ENCODE measurements around the gene PTPRJ. TPM values are rescaled to one million over a fixed set of nuclear protein-coding genes. Genes with fewer than 3 reads are reported as not detected.
A peak's percentile ranks its signal among the peaks of the same experiment; 100 is the strongest.
"Not testable (repeated sequence)": the region's sequence is repeated elsewhere in the genome, so short reads cannot be mapped to it uniquely, and the experiment has no call there.

Gene PTPRJ
- total RNA-seq, 1 donor from 2014 or later, result 7.1 TPM

DNA sequence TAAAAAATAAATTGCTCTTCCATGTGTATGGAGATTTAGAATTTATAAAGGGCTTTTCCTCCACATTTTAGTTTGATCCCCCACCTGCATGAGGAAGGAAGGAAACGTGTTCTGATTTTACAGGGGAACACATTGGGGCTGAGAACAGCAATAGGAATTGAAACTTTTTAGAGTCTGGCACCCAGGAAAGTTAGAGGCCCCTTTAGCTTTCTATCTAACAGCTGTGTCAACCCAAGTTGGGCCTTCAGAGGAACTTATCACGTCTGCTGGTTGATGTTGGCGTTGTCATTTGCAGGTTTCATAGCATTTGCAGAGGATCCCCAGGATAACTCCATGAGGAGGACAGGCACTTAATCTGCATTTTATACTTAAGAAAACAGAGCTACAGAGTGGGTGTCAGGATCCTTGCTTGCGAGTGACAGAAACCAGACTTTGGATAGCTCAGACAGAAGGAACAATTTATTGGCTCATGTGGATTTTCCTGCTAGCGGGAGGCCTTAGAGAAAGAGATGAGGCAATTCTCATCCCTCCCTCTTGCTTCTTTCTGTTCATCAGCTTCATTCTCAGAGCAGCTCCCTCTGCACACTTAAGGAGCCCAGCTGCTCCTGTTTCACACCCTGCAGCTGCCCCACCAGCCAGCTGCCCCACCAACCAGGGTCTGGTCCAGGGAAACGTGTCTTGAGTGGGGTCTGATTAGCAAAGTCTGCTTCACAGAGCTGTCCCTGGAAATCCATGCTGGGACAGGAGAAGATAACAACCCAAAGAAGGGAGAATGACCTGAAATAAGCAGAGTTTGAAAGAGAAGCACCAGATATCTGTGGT, 143.8 kb downstream of the PTPRJ start:
- ATAC-seq, result no peak
- intact Hi-C loops (cut with micrococcal nuclease), result no loop called here
- DNase-seq, result no peak

DNA sequence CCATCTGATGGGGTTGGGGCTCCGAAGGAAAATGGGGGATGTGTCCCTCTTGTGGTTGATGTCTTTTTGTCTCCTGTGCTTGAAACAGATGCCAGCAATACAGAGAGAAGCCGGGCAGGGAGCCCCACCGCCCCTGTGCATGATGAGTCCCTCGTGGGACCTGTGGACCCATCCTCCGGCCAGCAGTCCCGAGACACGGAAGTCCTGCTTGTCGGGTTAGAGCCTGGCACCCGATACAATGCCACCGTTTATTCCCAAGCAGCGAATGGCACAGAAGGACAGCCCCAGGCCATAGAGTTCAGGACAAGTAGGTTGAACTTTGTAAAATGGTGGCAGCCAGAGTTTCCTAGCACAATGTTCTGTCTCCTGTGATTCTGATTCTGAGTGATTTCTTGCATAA, 144.5 kb downstream of the PTPRJ start:
- intact Hi-C loops (cut with micrococcal nuclease), result no loop called here
- ATAC-seq, result no peak
- DNase-seq, result no peak

GRCh38 chr11:48125866-48126265, 145.5 kb downstream of the PTPRJ start:
- ATAC-seq (no peak), DNase-seq (no peak)
- intact Hi-C loops (cut with micrococcal nuclease), result no loop called here

- DNase-seq (no peak), ATAC-seq (no peak)
- intact Hi-C loops (cut with micrococcal nuclease), result no loop called here
These were observed 147.3 kb downstream of the PTPRJ start for GRCh38 chr11:48127521-48128183.

- DNase-seq (no peak), ATAC-seq (no peak)
- intact Hi-C loops (cut with micrococcal nuclease), result no loop called here
These were observed 149.5 kb downstream of the PTPRJ start for GRCh38 chr11:48129697-48130395.

DNA sequence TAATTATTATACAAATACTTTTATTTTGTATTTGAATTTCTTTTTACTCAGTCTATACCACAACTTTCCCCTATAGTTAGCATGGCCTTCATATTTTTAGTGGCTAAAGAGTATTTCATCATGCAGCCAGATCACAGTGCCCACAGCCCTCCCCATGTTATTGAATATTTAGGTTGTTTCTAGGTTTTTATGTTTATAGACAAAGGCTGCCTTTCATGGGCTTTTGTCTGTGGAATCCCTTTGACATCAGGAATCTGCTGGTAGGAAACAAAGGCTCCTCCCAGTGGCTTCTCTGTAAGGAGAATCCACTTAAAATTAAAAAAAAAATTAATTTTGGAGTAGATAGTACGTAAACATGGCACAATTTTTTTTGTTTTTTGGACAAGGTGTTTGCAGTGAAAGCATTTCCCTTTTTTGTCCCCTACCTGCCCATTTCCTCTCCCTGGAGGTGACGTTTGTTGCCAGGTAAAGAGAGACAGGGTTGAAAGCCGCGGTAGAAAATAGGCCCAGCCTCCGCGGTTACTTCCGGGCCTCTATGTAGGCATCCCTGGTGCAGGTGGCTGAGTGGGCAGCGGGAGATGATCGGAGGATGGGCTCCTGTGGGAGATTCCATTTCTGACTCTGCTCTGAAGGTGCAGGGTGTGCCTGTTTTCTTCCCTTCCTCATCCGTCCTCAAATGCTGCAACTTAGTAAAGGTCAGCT, 154.0 kb downstream of the PTPRJ start:
- no peak for ATAC-seq
- no peak for DNase-seq
- intact Hi-C loops (cut with micrococcal nuclease), result no loop called here

DNA sequence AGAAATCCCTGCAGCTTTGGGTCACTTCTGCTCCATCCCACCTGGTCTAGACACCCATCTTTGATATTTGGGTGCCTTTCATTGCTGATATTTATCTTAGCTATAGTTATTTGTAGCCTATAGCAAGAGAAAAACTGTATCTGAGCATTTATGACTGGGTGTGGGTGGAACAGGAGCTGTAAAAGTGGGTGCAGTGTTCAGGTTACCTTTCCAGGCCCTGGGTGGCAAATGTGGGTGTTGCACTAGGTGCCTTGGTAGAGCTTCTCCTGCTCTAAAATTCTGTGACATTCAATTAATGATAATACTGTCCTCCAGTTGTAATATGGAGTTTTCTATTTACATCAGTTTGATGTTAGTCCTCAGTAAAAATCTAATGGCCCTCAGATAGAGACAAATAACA, 157.9 kb downstream of the PTPRJ start:
- intact Hi-C loops (cut with micrococcal nuclease), result no loop called here
- ATAC-seq (no peak), DNase-seq (no peak)

DNA sequence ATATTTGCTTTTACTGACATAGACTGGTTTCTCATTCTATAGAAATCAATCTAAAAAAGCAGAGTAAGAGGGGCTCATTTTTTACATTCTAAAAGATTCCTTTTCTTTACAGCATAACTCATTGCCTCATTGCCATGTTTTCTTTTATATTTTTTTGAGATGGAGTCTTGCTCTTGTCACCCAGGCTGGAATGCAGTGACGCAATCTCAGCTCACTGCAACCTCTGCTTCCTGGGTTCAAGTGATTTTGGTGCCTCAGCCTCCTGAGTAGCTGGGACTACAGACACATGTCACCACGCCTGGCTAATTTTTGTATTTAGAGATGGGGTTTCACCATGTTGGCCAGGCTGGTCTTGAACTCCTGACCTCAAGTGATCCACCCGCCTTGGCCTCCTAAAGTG, 159.5 kb downstream of the PTPRJ start:
- intact Hi-C loops (cut with micrococcal nuclease); ATAC-seq; DNase-seq: not testable (repeated sequence)

GRCh38 chr11:48141475-48142122, 161.2 kb downstream of the PTPRJ start:
- intact Hi-C loops (cut with micrococcal nuclease), result no loop called here
- ATAC-seq (peak; percentile 33), DNase-seq (peak; percentile 39)

GRCh38 chr11:48142889-48143288, 162.5 kb downstream of the PTPRJ start:
- intact Hi-C loops (cut with micrococcal nuclease), result no loop called here
- ATAC-seq, result no peak

GRCh38 chr11:48148749-48149148, 168.4 kb downstream of the PTPRJ start:
- no peak for DNase-seq
- no peak for ATAC-seq
- intact Hi-C loops (cut with micrococcal nuclease), result no loop called here

More at GRCh38 chr11:48142889-48143288, 162.5 kb downstream of the PTPRJ start:
- DNase-seq, result no peak

- DNase-seq, result no peak
- no peak for ATAC-seq
- intact Hi-C loops (cut with micrococcal nuclease), result no loop called here
These were observed 169.9 kb downstream of the PTPRJ start for GRCh38 chr11:48150213-48150612.

DNA sequence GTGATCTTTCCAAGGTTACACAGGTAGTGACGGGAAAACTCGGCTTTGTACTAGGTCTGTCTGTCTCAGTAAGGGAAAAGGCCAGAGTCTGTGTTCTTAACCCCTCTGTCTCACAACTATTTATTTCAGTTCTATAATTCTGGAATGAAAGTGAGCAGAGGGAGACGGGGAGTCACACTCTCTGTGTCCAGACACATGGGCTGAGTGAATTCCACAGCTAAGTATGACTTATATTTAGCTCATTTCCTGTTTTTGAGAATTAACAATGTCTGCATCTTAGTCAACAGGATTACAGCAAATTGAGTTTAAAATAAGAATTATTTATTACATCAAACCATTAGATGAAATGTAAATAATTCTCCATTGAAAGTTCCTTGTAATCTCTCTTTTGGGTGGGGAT, 173.8 kb downstream of the PTPRJ start:
- DNase-seq, result no peak
- no peak for ATAC-seq
- intact Hi-C loops (cut with micrococcal nuclease), result no loop called here

DNA sequence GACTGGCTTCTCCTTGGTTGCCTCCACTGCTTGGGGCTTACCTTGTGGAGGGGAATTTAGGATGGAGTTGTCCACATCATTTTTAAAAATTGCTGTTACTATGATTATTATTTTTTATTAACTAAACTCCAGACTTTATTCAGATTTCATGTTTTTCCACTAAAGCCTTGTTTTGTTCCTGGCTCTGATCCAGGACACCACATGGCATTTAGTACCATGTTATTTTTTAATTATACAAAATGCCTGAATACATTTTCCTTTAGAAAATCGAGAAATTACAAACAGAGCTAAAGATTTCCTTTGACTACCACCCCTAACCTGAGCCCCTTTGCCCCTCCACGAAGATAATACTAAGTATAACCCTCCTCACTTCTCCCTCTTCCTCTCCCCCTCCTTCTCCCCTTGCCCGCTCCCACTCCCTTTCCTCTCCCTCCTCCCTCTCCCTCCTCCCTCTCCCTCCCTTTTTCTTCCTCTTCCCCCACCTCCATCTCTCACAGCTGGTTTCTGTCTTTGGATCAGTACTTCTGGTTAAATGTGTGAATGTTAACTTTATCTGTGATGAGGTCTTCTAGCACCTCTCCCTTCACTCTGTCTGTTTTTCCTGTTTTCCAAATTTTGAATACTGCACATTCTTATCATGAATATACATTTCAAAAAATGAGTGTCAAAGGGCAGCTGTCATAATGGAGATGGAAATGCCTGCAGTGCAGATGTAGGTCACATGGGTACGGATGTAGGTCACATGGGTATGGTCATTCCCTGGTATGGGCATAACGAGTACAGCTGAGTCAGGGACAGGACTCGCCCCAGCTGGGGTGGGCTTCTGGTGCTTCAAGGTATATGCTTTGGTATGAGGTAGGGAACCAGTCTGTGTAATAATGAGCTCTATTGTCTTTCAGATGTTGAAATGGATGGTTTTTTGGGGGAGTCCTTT, 181.9 kb downstream of the PTPRJ start:
- DNase-seq, result no peak
- intact Hi-C loops (cut with micrococcal nuclease), result no loop called here
- ATAC-seq, result no peak

DNA sequence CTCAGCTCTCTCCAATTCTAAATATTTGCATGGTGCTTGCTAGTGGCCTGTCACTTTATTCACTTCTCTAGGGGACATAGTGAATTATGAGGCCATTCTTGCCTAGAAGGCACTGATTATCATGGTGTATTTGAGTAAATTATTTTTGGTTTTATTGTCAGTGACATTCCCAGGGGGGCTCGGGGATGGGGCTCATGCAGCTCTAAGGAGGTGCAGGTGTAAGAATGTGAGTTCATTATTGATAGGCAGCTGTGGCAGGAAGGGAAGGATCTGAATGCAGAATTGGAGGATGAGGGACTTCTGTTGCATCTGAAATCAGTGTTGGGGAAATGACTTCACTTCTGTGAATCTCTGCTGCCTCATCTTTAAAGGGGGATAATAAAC, 182.5 kb downstream of the PTPRJ start:
- no peak for DNase-seq
- intact Hi-C loops (cut with micrococcal nuclease), result no loop called here
- ATAC-seq, result no peak

- intact Hi-C loops (cut with micrococcal nuclease), result no loop called here
- DNase-seq, result no peak
- no peak for ATAC-seq
These were observed 183.2 kb downstream of the PTPRJ start for GRCh38 chr11:48163360-48164100.

DNA sequence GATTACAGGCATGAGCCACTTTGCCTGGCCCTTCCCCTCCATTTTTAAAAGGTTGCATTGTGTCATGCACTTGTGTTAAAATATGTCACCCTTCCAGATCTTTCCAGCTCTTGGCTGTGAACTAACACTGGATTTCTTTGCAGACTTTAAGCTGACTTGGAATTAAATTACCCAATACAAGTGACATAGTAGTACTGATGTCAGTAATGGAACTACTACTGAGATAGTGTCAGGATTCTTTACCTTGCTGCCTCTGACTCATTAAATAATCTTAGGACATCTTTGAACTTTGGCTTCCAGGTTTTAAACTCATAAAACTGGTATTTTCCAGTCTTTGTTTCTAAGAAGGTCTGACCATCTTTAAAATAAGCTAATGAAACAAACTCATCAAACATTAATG, 184.5 kb downstream of the PTPRJ start:
- intact Hi-C loops (cut with micrococcal nuclease), result no loop called here
- ATAC-seq (no peak), DNase-seq (no peak)

All from left ventricle myocardium superior (tissue), 1 donor.